HepG2 (cell line): Measurements from ENCODE around the gene LRRC73. TPM values are rescaled to one million over a fixed set of nuclear protein-coding genes. Genes with fewer than 3 reads are reported as not detected.

Experiments
- HNF4G ChIP-seq, 2 experiments: sonication (generic) in 1 of 2; formaldehyde crosslinking in 1 of 2; IDR thresholded peaks; 2 replicates each; pipeline versions ENCODE4 v1.4.0 to v1.6.1; 2011 to 2020; ENCODE audit warnings: borderline replicate concordance in 2 of 2, low read depth in 2 of 2, mild to moderate bottlenecking in 2 of 2, low read length in 1 of 2, missing genetic modification reagents in 1 of 2, moderate library complexity in 1 of 2
- HNRNPUL1 ChIP-seq: fragments of 200-400 bp; formaldehyde crosslinking; IDR thresholded peaks from 2 replicates; pipeline ENCODE4 v1.6.1; 2017; ENCODE audit warnings: low read depth, mild to moderate bottlenecking, low read length, moderate library complexity
- MED1 ChIP-seq: sonication (generic); formaldehyde crosslinking; IDR thresholded peaks from 2 replicates; pipeline ENCODE4 v1.4.0; 2020; ENCODE audit warnings: missing genetic modification reagents
- NFKBIZ ChIP-seq: IDR thresholded peaks from 2 replicates; pipeline ENCODE4 v1.6.1; 2018; ENCODE audit warnings: missing genetic modification reagents, missing compliant biosample characterization
- NPAS2 ChIP-seq: sonication (generic); formaldehyde crosslinking; IDR thresholded peaks from 2 replicates; pipeline ENCODE4 v1.8.0; 2022; ENCODE audit warnings: mild to moderate bottlenecking, missing genetic modification reagents, borderline replicate concordance
- REXO4 ChIP-seq: sonication (generic); formaldehyde crosslinking; IDR thresholded peaks from 2 replicates; pipeline ENCODE4 v1.8.0; 2022; ENCODE audit warnings: missing genetic modification reagents, mild to moderate bottlenecking, borderline replicate concordance
- SAP130 ChIP-seq: IDR thresholded peaks from 2 replicates; pipeline ENCODE4 v1.6.1; 2016; ENCODE audit warnings: low read depth
- THAP11 ChIP-seq: IDR thresholded peaks from 2 replicates; pipeline ENCODE4 v1.6.1; 2016; ENCODE audit warnings: missing biosample characterization, missing genetic modification reagents
- TP53 ChIP-seq: sonication (generic); formaldehyde crosslinking; conservative IDR thresholded peaks from 2 replicates; pipeline ENCODE4 v1.4.0; 2020; ENCODE audit warnings: missing genetic modification reagents
- ZNF235 ChIP-seq: sonication (generic); formaldehyde crosslinking; IDR thresholded peaks from 2 replicates; pipeline ENCODE4 v1.8.1; 2023; ENCODE audit warnings: mild to moderate bottlenecking, missing genetic modification reagents, borderline replicate concordance
- ZNF251 ChIP-seq: sonication (generic); formaldehyde crosslinking; IDR thresholded peaks from 2 replicates; pipeline ENCODE4 v1.9.0; 2021; ENCODE audit warnings: mild to moderate bottlenecking, missing genetic modification reagents
- ZNF598 ChIP-seq: sonication (generic); formaldehyde crosslinking; IDR thresholded peaks from 2 replicates; pipeline ENCODE4 v1.5.1; 2020; ENCODE audit warnings: mild to moderate bottlenecking, missing genetic modification reagents, borderline replicate concordance
- ZSCAN29 ChIP-seq: sonication (generic); formaldehyde crosslinking; conservative IDR thresholded peaks from 2 replicates; pipeline ENCODE4 v1.4.0; 2020; ENCODE audit warnings: mild to moderate bottlenecking, missing genetic modification reagents
- polyA plus RNA-seq, 8 experiments: library from polyadenylated mRNA; depleted of rRNA in 3 of 8; stranded (reverse) in 7 of 8; unstranded in 1 of 8; fragments of >200 nt; fragmentation: Illumina TruSeq in 4 of 8; extraction: Trizol in 4 of 8; gene quantifications; 2 replicates each; pipeline versions ENCODE4 v1.2.1 to v1.2.3, GENCODE V29; 2011 to 2016; ENCODE audit warnings: low read depth in 4 of 8, missing spikeins in 1 of 8, mixed read lengths in 1 of 8; ENCODE audit not compliant: insufficient read depth in 1 of 8
- total RNA-seq, 5 experiments: library from RNA; depleted of rRNA; stranded (reverse); fragments of >200 nt; fragmentation: Illumina TruSeq; extraction: Trizol; gene quantifications; 2 replicates each; pipeline ENCODE4 v1.2.3, GENCODE V29; 2016; ENCODE audit warnings: low read depth in 1 of 5
- TF ChIP-seq, protein P1 (sequence below), 2 experiments: sonication (generic) in 1 of 2; formaldehyde crosslinking in 1 of 2; IDR thresholded peaks; 2 replicates each; pipeline versions ENCODE4 v1.4.0 to v1.6.1; 2018 to 2020; ENCODE audit warnings: missing genetic modification reagents in 2 of 2, borderline replicate concordance in 1 of 2, low read depth in 1 of 2, mild to moderate bottlenecking in 1 of 2, missing biosample characterization in 1 of 2
- TF ChIP-seq, protein P2 (sequence below): sonication (generic); formaldehyde crosslinking; IDR thresholded peaks from 2 replicates; pipeline ENCODE4 v1.4.0; 2020; ENCODE audit warnings: mild to moderate bottlenecking, missing genetic modification reagents
- TF ChIP-seq, protein P3 (sequence below): sonication (generic); formaldehyde crosslinking; IDR thresholded peaks from 2 replicates; pipeline ENCODE4 v1.4.0; 2020; ENCODE audit warnings: mild to moderate bottlenecking, missing genetic modification reagents
- TF ChIP-seq, protein P4 (sequence below): IDR thresholded peaks from 2 replicates; pipeline ENCODE4 v1.6.1; 2016; ENCODE audit warnings: low read depth, control low read depth
- TF ChIP-seq, protein P5 (sequence below): sonication (generic); formaldehyde crosslinking; IDR thresholded peaks from 2 replicates; pipeline ENCODE4 v1.5.0; 2020; ENCODE audit warnings: mild to moderate bottlenecking, missing genetic modification reagents
- TF ChIP-seq, protein P6 (sequence below): sonication (generic); formaldehyde crosslinking; IDR thresholded peaks from 2 replicates; pipeline ENCODE4 v1.5.1; 2020; ENCODE audit warnings: mild to moderate bottlenecking, missing genetic modification reagents, borderline replicate concordance

Gene LRRC73
- total and polyA plus RNA-seq, 2 of the 13 experiments (the other 11 are each of a cell fraction or from before 2014, with no cell fraction given) = 0.11 to 0.12 TPM

DNA sequence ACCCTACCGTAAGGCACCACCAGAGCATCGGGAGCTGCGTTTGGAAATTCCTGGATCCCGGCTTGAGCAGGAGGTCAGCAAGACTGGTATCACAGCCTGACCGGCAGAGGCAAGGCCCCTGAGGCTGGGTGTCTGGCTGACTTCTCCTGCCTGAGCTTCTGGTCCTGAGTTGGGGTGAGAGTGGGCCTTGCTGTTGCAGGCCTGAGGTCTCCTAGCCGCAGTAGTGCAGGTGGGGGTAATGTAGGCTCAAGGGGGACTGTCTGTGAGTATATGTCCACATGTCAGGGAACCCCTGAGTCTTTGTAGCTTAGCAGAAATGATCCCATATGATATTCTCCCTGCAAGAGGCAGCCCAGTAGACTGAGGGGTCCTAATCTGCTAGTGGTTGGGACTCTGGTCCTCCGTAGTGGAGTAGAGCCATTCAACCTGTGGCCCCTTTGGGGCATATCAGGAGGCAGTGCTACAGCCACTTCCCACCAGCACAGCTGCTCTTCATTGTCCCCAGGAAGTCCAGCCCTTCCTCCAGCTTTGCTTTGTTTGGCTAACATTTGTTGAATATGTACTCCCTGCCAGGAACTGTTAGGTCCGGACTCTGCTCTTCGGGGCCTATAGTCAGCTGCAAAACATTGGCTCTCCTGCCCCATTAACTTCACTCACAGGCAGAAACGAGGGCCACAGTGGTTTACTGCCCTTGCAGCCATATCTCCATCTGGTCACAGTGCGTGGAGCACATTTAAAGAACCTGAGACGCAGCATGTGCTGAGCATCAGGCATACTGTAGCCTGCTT is 10.9 kb downstream of the LRRC73 start (continued):
- no peak for TF ChIP-seq NPAS2 (CRISPR knock-in tag)
- TF ChIP-seq SAP130 (CRISPR knock-in tag) = peak; percentile 67
- TF ChIP-seq, protein P1, sequence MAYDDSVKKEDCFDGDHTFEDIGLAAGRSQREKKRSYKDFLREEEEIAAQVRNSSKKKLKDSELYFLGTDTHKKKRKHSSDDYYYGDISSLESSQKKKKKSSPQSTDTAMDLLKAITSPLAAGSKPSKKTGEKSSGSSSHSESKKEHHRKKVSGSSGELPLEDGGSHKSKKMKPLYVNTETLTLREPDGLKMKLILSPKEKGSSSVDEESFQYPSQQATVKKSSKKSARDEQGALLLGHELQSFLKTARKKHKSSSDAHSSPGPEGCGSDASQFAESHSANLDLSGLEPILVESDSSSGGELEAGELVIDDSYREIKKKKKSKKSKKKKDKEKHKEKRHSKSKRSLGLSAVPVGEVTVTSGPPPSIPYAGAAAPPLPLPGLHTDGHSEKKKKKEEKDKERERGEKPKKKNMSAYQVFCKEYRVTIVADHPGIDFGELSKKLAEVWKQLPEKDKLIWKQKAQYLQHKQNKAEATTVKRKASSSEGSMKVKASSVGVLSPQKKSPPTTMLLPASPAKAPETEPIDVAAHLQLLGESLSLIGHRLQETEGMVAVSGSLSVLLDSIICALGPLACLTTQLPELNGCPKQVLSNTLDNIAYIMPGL (CRISPR knock-in tag; IDR thresholded peaks at IDR 0.05; ENCODE audit: borderline replicate concordance in 1 of 2, low read depth in 1 of 2) = no peak
- TF ChIP-seq THAP11 (CRISPR knock-in tag) = no peak
- TF ChIP-seq MED1 (CRISPR knock-in tag) = 0 out of 2 replicates have a peak, but pooled peaks have one; percentile 49
- no peak for TF ChIP-seq HNRNPUL1
- 0 out of 2 replicates have a peak, but pooled peaks have one; percentile 43 for TF ChIP-seq ZSCAN29
- TF ChIP-seq REXO4 (CRISPR knock-in tag) = no peak
- no peak for TF ChIP-seq ZNF251 (CRISPR knock-in tag)
- 0 out of 2 replicates have a peak, but pooled peaks have one; percentile 22 for TF ChIP-seq ZNF598
- TF ChIP-seq NFKBIZ = no peak
- TF ChIP-seq, protein P2, sequence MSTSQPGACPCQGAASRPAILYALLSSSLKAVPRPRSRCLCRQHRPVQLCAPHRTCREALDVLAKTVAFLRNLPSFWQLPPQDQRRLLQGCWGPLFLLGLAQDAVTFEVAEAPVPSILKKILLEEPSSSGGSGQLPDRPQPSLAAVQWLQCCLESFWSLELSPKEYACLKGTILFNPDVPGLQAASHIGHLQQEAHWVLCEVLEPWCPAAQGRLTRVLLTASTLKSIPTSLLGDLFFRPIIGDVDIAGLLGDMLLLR (CRISPR knock-in tag) = no peak
- no peak for TF ChIP-seq ZNF235 (CRISPR knock-in tag)
- TF ChIP-seq, protein P3, sequence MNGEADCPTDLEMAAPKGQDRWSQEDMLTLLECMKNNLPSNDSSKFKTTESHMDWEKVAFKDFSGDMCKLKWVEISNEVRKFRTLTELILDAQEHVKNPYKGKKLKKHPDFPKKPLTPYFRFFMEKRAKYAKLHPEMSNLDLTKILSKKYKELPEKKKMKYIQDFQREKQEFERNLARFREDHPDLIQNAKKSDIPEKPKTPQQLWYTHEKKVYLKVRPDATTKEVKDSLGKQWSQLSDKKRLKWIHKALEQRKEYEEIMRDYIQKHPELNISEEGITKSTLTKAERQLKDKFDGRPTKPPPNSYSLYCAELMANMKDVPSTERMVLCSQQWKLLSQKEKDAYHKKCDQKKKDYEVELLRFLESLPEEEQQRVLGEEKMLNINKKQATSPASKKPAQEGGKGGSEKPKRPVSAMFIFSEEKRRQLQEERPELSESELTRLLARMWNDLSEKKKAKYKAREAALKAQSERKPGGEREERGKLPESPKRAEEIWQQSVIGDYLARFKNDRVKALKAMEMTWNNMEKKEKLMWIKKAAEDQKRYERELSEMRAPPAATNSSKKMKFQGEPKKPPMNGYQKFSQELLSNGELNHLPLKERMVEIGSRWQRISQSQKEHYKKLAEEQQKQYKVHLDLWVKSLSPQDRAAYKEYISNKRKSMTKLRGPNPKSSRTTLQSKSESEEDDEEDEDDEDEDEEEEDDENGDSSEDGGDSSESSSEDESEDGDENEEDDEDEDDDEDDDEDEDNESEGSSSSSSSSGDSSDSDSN (CRISPR knock-in tag) = peak; percentile 30; the same call in 1 of the 2 replicates
- no peak for TF ChIP-seq TP53 (CRISPR knock-in tag)
- TF ChIP-seq, protein P4, sequence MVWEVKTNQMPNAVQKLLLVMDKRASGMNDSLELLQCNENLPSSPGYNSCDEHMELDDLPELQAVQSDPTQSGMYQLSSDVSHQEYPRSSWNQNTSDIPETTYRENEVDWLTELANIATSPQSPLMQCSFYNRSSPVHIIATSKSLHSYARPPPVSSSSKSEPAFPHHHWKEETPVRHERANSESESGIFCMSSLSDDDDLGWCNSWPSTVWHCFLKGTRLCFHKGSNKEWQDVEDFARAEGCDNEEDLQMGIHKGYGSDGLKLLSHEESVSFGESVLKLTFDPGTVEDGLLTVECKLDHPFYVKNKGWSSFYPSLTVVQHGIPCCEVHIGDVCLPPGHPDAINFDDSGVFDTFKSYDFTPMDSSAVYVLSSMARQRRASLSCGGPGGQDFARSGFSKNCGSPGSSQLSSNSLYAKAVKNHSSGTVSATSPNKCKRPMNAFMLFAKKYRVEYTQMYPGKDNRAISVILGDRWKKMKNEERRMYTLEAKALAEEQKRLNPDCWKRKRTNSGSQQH (CRISPR knock-in tag) = no peak
- TF ChIP-seq, protein P5, sequence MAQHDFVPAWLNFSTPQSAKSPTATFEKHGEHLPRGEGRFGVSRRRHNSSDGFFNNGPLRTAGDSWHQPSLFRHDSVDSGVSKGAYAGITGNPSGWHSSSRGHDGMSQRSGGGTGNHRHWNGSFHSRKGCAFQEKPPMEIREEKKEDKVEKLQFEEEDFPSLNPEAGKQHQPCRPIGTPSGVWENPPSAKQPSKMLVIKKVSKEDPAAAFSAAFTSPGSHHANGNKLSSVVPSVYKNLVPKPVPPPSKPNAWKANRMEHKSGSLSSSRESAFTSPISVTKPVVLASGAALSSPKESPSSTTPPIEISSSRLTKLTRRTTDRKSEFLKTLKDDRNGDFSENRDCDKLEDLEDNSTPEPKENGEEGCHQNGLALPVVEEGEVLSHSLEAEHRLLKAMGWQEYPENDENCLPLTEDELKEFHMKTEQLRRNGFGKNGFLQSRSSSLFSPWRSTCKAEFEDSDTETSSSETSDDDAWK (CRISPR knock-in tag) = no peak
- no peak for TF ChIP-seq HNF4G (IDR thresholded peaks at IDR 0.05; ENCODE audit: borderline replicate concordance, low read depth, low read length)
- peak; percentile 31; the same call in 1 of the 2 replicates for TF ChIP-seq HNF4G (CRISPR knock-in tag; IDR thresholded peaks at IDR 0.05; ENCODE audit: borderline replicate concordance, low read depth)
- TF ChIP-seq, protein P6, sequence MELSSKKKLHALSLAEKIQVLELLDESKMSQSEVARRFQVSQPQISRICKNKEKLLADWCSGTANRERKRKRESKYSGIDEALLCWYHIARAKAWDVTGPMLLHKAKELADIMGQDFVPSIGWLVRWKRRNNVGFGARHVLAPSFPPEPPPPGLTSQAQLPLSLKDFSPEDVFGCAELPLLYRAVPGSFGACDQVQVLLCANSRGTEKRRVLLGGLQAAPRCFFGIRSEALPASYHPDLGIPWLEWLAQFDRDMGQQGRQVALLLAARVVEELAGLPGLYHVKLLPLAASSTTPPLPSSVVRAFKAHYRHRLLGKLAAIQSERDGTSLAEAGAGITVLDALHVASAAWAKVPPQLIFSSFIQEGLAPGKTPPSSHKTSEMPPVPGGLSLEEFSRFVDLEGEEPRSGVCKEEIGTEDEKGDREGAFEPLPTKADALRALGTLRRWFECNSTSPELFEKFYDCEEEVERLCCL (CRISPR knock-in tag) = no peak
